H1 (cell line): ENCODE results near the gene ROBO4. TPM values are rescaled to one million over a fixed set of nuclear protein-coding genes. Genes with fewer than 3 reads are reported as not detected.

Source experiments
- CTCF ChIA-PET: fragments of 300-600 bp; sonication (Branson Sonifier 250); formaldehyde crosslinking; loops from one replicate; lab custom pipeline; 2021; ENCODE audit not compliant: partially characterized antibody; lab: Charles Lee
- POLR2A ChIA-PET: fragments of 300-600 bp; sonication (Branson Sonifier 250); formaldehyde crosslinking; loops from one replicate; lab custom pipeline; 2021; ENCODE audit warnings: inconsistent platforms; ENCODE audit not compliant: partially characterized antibody; lab: Charles Lee
- DNase-seq, 2 experiments: peaks; one replicate each; pipeline versions ENCODE4 v3.0.0 to v3.0.0-alpha.2; 2010 to 2022; ENCODE audit warnings: low spot score in 2 of 2, low read depth in 1 of 2, mixed read lengths in 1 of 2
- FAIRE-seq: peaks from 2 replicates; lab custom pipeline; 2011; peaks lifted over from hg19 to GRCh38; lab: Jason Lieb, UNC
- H2AFZ ChIP-seq: 2 replicates; pipeline ENCODE4 v1.8.1; 2012; ENCODE audit warnings: low read length, inconsistent platforms
- H2AK5ac ChIP-seq: 2 replicates; pipeline ENCODE4 v1.6.1; 2013; ENCODE audit warnings: low read depth, low read length
- H2BK120ac ChIP-seq: replicated peaks from 2 replicates; pipeline ENCODE3; 2013; ENCODE audit warnings: low read depth, low read length, inconsistent platforms
- H2BK12ac ChIP-seq: 2 replicates; pipeline ENCODE4 v1.6.1; 2013; ENCODE audit warnings: low read depth, low read length
- H2BK15ac ChIP-seq: 2 replicates; pipeline ENCODE4 v1.6.1; 2013; ENCODE audit warnings: low read length
- H2BK20ac ChIP-seq: 2 replicates; pipeline ENCODE4 v1.6.1; 2013; ENCODE audit warnings: low read length
- H2BK5ac ChIP-seq: 2 replicates; pipeline ENCODE4 v1.6.1; 2013; ENCODE audit warnings: low read depth, low read length
- H3K14ac ChIP-seq: 2 replicates; pipeline ENCODE4 v1.6.1; 2013; ENCODE audit warnings: inconsistent platforms; ENCODE audit not compliant: insufficient read length
- H3K18ac ChIP-seq: 2 replicates; pipeline ENCODE4 v1.6.1; 2013; ENCODE audit warnings: low read length; ENCODE audit errors: extremely low read depth
- H3K23ac ChIP-seq: 2 replicates; pipeline ENCODE4 v1.6.1; 2013; ENCODE audit warnings: inconsistent platforms; ENCODE audit not compliant: insufficient read length
- H3K23me2 ChIP-seq: 2 replicates; pipeline ENCODE4 v1.6.1; 2013; ENCODE audit warnings: low read depth, low read length
- H3K27ac ChIP-seq: 2 replicates; pipeline ENCODE4 v1.6.1; 2011; ENCODE audit warnings: low read depth, low read length, inconsistent platforms
- H3K27me3 ChIP-seq, 4 experiments: replicated peaks in 1 of 4; 1 replicate in 1 of 4; 2 replicates in 3 of 4; pipeline versions ENCODE4 v1.6.1 to v1.8.1; 2011 to 2013; ENCODE audit warnings: low read length in 3 of 4, mild to moderate bottlenecking in 3 of 4, inconsistent platforms in 2 of 4, mixed read lengths in 2 of 4, moderate library complexity in 1 of 4; ENCODE audit not compliant: control insufficient read depth in 3 of 4, insufficient read depth in 3 of 4; ENCODE audit errors: extremely low read depth in 1 of 4
- H3K36me3 ChIP-seq, 4 experiments: 2 replicates each; pipeline versions ENCODE4 v1.6.1 to v1.8.1; 2011 to 2013; ENCODE audit warnings: mild to moderate bottlenecking in 4 of 4, low read length in 3 of 4, moderate library complexity in 2 of 4, control low read depth in 1 of 4, inconsistent platforms in 1 of 4; ENCODE audit not compliant: insufficient read depth in 4 of 4, control insufficient read depth in 2 of 4
- H3K4ac ChIP-seq: replicated peaks from 2 replicates; pipeline ENCODE3; 2013; ENCODE audit warnings: low read length, low read depth, mixed read lengths, inconsistent platforms; ENCODE audit not compliant: insufficient read length
- H3K4me1 ChIP-seq, 4 experiments: replicated peaks in 1 of 4; 1 replicate in 1 of 4; 2 replicates in 3 of 4; pipeline versions ENCODE4 v1.6.1 to v1.8.1; 2011 to 2013; ENCODE audit warnings: low read length in 3 of 4, inconsistent platforms in 2 of 4, mixed read lengths in 1 of 4; ENCODE audit not compliant: insufficient read depth in 4 of 4, control insufficient read depth in 3 of 4
- H3K4me2 ChIP-seq, 2 experiments: 2 replicates each; pipeline versions ENCODE4 v1.6.1 to v1.8.1; 2011 to 2013; ENCODE audit warnings: low read depth in 2 of 2, low read length in 2 of 2, control low read depth in 1 of 2, inconsistent platforms in 1 of 2, mild to moderate bottlenecking in 1 of 2; ENCODE audit not compliant: insufficient read depth in 1 of 2
- H3K4me3 ChIP-seq, 4 experiments: fragments of 200-600, 300-600 bp in 1 of 4; sonication (generic), shearing (Covaris generic), sonication (Bioruptor Twin) in 1 of 4; 2 replicates each; pipeline versions ENCODE4 v1.5.1 to v1.8.1; 2011 to 2016; ENCODE audit warnings: low read length in 4 of 4, low read depth in 3 of 4, control low read depth in 2 of 4, inconsistent platforms in 2 of 4, mild to moderate bottlenecking in 2 of 4, mixed read lengths in 1 of 4, moderate library complexity in 1 of 4; ENCODE audit not compliant: insufficient read depth in 2 of 4; ENCODE audit errors: extremely low read depth in 1 of 4
- H3K56ac ChIP-seq: replicated peaks from 2 replicates; pipeline ENCODE3; 2013; ENCODE audit warnings: low read depth, mild to moderate bottlenecking, mixed read lengths, low read length, inconsistent platforms; ENCODE audit not compliant: insufficient read length
- H3K79me1 ChIP-seq: 2 replicates; pipeline ENCODE4 v1.6.1; 2013; ENCODE audit warnings: low read depth, low read length, control low read depth
- H3K79me2 ChIP-seq, 2 experiments: 2 replicates each; pipeline versions ENCODE4 v1.6.1 to v1.8.1; 2012 to 2013; ENCODE audit warnings: low read length in 2 of 2, mild to moderate bottlenecking in 2 of 2, inconsistent platforms in 1 of 2; ENCODE audit not compliant: insufficient read depth in 2 of 2, control insufficient read depth in 1 of 2
- H3K9ac ChIP-seq, 4 experiments: replicated peaks in 1 of 4; 1 replicate in 1 of 4; 2 replicates in 3 of 4; pipeline versions ENCODE4 v1.6.1 to v1.8.1; 2011 to 2013; ENCODE audit warnings: low read depth in 3 of 4, low read length in 3 of 4, control low read depth in 2 of 4, mild to moderate bottlenecking in 2 of 4, moderate library complexity in 2 of 4, inconsistent platforms in 1 of 4; ENCODE audit errors: extremely low read depth in 1 of 4
- H3K9me3 ChIP-seq, 2 experiments: 2 replicates each; pipeline versions ENCODE4 v1.6.1 to v1.8.1; 2012 to 2013; ENCODE audit warnings: mild to moderate bottlenecking in 2 of 2, moderate library complexity in 2 of 2, control low read depth in 1 of 2, inconsistent platforms in 1 of 2, low read depth in 1 of 2, low read length in 1 of 2, mixed read lengths in 1 of 2; ENCODE audit not compliant: insufficient read depth in 2 of 2
- H4K20me1 ChIP-seq, 2 experiments: replicated peaks in 1 of 2; 2 replicates each; pipeline versions ENCODE3 to v1.8.1; 2011 to 2013; ENCODE audit warnings: inconsistent platforms in 2 of 2, low read length in 2 of 2, mild to moderate bottlenecking in 1 of 2; ENCODE audit not compliant: insufficient read depth in 2 of 2, control insufficient read depth in 1 of 2
- H4K5ac ChIP-seq: 2 replicates; pipeline ENCODE4 v1.6.1; 2013; ENCODE audit warnings: low read length, low read depth, mixed read lengths, inconsistent platforms; ENCODE audit not compliant: insufficient read length
- H4K8ac ChIP-seq: 2 replicates; pipeline ENCODE4 v1.8.0; 2013; ENCODE audit warnings: mild to moderate bottlenecking, moderate library complexity, low read length, inconsistent platforms; ENCODE audit not compliant: insufficient read depth; ENCODE audit errors: extremely low read depth
- H4K91ac ChIP-seq: replicated peaks from 2 replicates; pipeline ENCODE3; 2013; ENCODE audit warnings: low read length, mixed read lengths, inconsistent platforms; ENCODE audit not compliant: insufficient read length
- BACH1 ChIP-seq: IDR thresholded peaks from 2 replicates; pipeline ENCODE4 v1.6.1; 2012; ENCODE audit warnings: low read length, improper control_type of control experiment
- BRCA1 ChIP-seq: IDR thresholded peaks from 2 replicates; pipeline ENCODE4 v1.6.1; 2012; ENCODE audit warnings: low read depth, low read length, improper control_type of control experiment
- CBX5 ChIP-seq: fragments of 300-800, 300-1000 bp; sonication (generic); IDR thresholded peaks from 2 replicates; pipeline ENCODE4 v1.7.1; 2016; ENCODE audit warnings: antibody characterized with exemption, low read length, low read depth
- EP300 ChIP-seq, 2 experiments: IDR thresholded peaks; 1 replicate in 1 of 2; 2 replicates in 1 of 2; pipeline ENCODE4 v1.6.1; 2011 to 2012; ENCODE audit warnings: low read depth in 2 of 2, low read length in 2 of 2, mild to moderate bottlenecking in 2 of 2, borderline replicate concordance in 1 of 2, inconsistent platforms in 1 of 2, moderate library complexity in 1 of 2
- EZH2 ChIP-seq: fragments of 200-600 bp; sonication (generic); IDR thresholded peaks from 2 replicates; pipeline ENCODE4 v1.7.1; 2012; ENCODE audit warnings: low read depth, mild to moderate bottlenecking, moderate library complexity, low read length, inconsistent platforms; ENCODE audit not compliant: severe bottlenecking
- FOSL1 ChIP-seq: IDR thresholded peaks from 2 replicates; pipeline ENCODE4 v1.6.1; 2011; ENCODE audit warnings: mild to moderate bottlenecking, low read depth, low read length, moderate library complexity; ENCODE audit not compliant: insufficient read depth
- GTF2F1 ChIP-seq: IDR thresholded peaks from 2 replicates; pipeline ENCODE4 v1.6.1; 2012; ENCODE audit warnings: low read depth, low read length, improper control_type of control experiment, borderline replicate concordance
- NANOG ChIP-seq: IDR thresholded peaks from 2 replicates; pipeline ENCODE4 v1.6.1; 2011; ENCODE audit warnings: low read length, low read depth, mild to moderate bottlenecking, inconsistent platforms; ENCODE audit not compliant: insufficient read depth, poor library complexity, severe bottlenecking
- POLR2AphosphoS5 ChIP-seq: IDR thresholded peaks from 2 replicates; pipeline ENCODE4 v1.6.1; 2011; ENCODE audit warnings: low read depth, low read length
- POU5F1 ChIP-seq: IDR thresholded peaks from 2 replicates; pipeline ENCODE4 v1.6.1; 2011; ENCODE audit warnings: low read depth, mild to moderate bottlenecking, low read length, moderate library complexity
- SRF ChIP-seq: IDR thresholded peaks from 2 replicates; pipeline ENCODE4 v1.6.1; 2011; ENCODE audit warnings: mild to moderate bottlenecking, low read depth, low read length, moderate library complexity
- WGBS, 2 experiments: shearing (Covaris generic) in 1 of 2; methylation state at CpG; one replicate each; pipeline versions ENCODE4 v1.1.6 to v1.1.7; 2013 to 2015; ENCODE audit warnings: low lambda C conversion rate in 2 of 2, mixed read lengths in 2 of 2, inconsistent platforms in 1 of 2, low coverage in 1 of 2, missing lambda C conversion rate in 1 of 2; ENCODE audit not compliant: insufficient replicate concordance in 2 of 2, insufficient coverage in 1 of 2, insufficient read length in 1 of 2; ENCODE audit errors: extremely low coverage in 1 of 2, missing lambda C conversion rate in 1 of 2; 5-methylcytosine and 5-hydroxymethylcytosine counted together
- polyA plus RNA-seq, 7 experiments: library from polyadenylated mRNA; depleted of rRNA in 3 of 7; stranded (reverse) in 5 of 7; unstranded in 2 of 7; fragments of >200 nt in 5 of 7; fragments of 200-250 nt in 2 of 7; gene quantifications; 1 replicate in 5 of 7; 2 replicates in 1 of 7; 4 replicates in 1 of 7; pipeline versions ENCODE4 v1.2.1 to v1.2.3, GENCODE V29; 2011 to 2013; ENCODE audit warnings: missing spikeins in 2 of 7, mixed read lengths in 2 of 7
- total RNA-seq: library from RNA; stranded (reverse); fragmentation: NEBNext Ultra II Directional; extraction: Animal tissue kit (Norgen Biotek cat#: 25700); gene quantifications from 2 replicates; pipeline ENCODE4 v1.2.1, GENCODE V29; 2021
- TF ChIP-seq, protein P1 (sequence below): IDR thresholded peaks from 2 replicates; pipeline ENCODE4 v1.6.1; 2011; ENCODE audit warnings: low read depth, mild to moderate bottlenecking, low read length; ENCODE audit not compliant: insufficient read depth

Gene ROBO4
- total and polyA plus RNA-seq, 2 of the 8 experiments (the other 6 are each of a cell fraction or from before 2014, with no cell fraction given), result 0.03 TPM; not detected in 1

DNA sequence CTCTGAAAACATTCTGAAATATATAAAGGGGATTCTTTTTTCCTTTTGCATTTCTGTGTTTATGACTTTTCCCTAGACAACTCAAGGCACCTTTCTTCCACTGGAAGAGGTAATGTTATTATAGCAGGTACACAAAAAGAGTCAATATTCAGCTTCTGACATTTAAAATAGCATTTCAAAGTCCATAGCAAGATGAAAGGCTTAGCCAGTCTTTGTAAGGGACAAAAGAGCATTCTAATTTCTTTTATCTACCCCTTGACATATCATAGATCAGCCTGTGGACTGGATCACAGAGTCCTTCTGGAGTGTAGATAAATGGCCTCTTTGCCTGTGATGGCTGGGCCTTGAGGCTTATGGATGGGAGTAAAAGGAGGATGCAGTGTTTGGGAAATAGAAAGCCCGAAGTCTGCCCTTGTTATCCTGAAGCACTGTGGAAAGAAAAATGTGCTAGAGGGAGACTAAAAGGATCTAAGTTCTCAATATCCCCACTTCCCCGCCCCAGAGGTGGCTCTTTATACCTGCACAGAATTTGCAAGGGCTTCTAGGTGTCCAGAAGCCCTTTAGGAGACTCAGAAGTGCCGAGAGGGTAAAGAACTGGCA, 39.8 kb upstream of the ROBO4 start:
- Histone ChIP-seq H3K14ac (no peak overlapping the region), H3K4me2 (no peak overlapping the region), H4K5ac (no peak overlapping the region), H2BK20ac (no peak overlapping the region), H3K79me1 (no peaks in the 10 kb centered on the region), H3K27me3 (no peaks in the 10 kb centered on the region; a peak in 2 of 7 replicates), H2BK12ac (no peak overlapping the region), H3K56ac (no peak overlapping the region), H3K36me3 (no peaks in the 10 kb centered on the region), H3K23me2 (no peaks in the 10 kb centered on the region; the same call in 1 of the 2 replicates), H3K9me3 (no peaks in the 10 kb centered on the region), H3K27ac (no peak overlapping the region), H3K79me2 (no peaks in the 10 kb centered on the region), H3K4ac (no peak overlapping the region), H2BK120ac (no peak overlapping the region), H4K20me1 (no peaks in the 10 kb centered on the region), H3K4me1 (peaks cover 0 to 3% (median 0%) of the 10 kb centered on the region in 4 experiments; a peak in 1 of 7 replicates), H3K9ac (no peak overlapping the region), H4K8ac (no peak overlapping the region), H2BK5ac (no peak overlapping the region), H2AK5ac (no peak overlapping the region), H3K18ac (no peak overlapping the region), H3K4me3 (no peak overlapping the region), H2BK15ac (no peak overlapping the region), H4K91ac (no peak overlapping the region), H3K23ac (no peak overlapping the region), H2AFZ (no peak overlapping the region)
- POLR2A ChIA-PET, result no interaction called here
- TF ChIP-seq NANOG (no peak), POLR2AphosphoS5 (no peak), CBX5 (no peak), FOSL1 (no peak), GTF2F1 (no peak), POU5F1 (no peak), SRF (no peak), BACH1 (no peak), EP300 (IDR thresholded peaks at IDR 0.05; ENCODE audit: borderline replicate concordance in 1 of 2, low read depth in 2 of 2, low read length in 2 of 2) (no peak), EZH2 (no peak), BRCA1 (no peak)
- TF ChIP-seq, protein P1, sequence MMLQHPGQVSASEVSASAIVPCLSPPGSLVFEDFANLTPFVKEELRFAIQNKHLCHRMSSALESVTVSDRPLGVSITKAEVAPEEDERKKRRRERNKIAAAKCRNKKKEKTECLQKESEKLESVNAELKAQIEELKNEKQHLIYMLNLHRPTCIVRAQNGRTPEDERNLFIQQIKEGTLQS, result no peak
- WGBS, 2 experiments, result 79% methylated on average over 3 of the region's 3 CpGs; no CpG with 5 or more reads in 1 of the 2 experiments
- DNase-seq (no peak), FAIRE-seq (no peak)
- CTCF ChIA-PET, result interaction anchor here (0.6 to 5.8 kb wide), 7 partner anchors 8 to 143 kb away, joined by 3 to 38 read pairs (median 3); partner anchors contain the start of gene CCDC15
